Activated CD8-positive, alpha-beta memory T cell treated with anti-CD3 and anti-CD28 coated beads for 1 hour (primary cell): ENCODE measurements around the gene TMEM95.
"Not testable (repeated sequence)": the region's sequence is repeated elsewhere in the genome, so short reads cannot be mapped to it uniquely, and the experiment has no call there.

Experiments used
- DNase-seq, 2 donors: peaks; one replicate each; pipeline ENCODE4 v3.0.0-alpha.2; 2020; ENCODE audit warnings: low read depth in 1 of 2; ENCODE audit errors: extremely low read depth in 1 of 2

Gene TMEM95

GRCh38 chr17:7323731-7324437, 31.1 kb upstream of the TMEM95 start:
- peak in 1 of 2 donors; percentile 56 for DNase-seq

GRCh38 chr17:7324438-7324779, 30.5 kb upstream of the TMEM95 start:
- no peak for DNase-seq

DNA sequence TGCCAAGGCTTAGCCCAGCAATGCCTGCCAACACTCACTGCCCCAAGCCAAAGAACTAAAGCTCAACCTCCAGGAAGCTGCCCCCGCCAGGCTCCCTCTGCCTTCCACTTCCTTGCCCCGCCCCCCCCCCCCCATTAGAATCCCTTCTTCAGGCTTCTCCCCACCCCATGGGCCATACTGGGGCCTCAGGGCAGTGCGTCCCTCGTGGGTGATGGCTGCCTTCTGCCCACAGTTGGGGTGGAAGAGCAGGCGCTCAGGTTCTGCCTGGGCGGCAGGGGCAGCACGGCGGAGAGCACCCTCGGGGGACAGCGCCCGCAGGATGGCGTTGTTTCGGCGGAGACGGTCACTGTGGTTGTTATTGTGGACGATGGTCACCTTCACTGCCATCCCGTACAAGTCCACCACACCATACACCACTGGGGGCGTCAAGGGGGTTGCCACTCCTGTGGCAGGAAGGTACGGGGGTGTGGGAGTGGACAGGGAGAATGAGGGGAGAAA, 29.9 kb upstream of the TMEM95 start:
- no peak for DNase-seq

- no peak for DNase-seq
Measured at GRCh38 chr17:7326186-7326585, 28.8 kb upstream of the TMEM95 start.

DNA sequence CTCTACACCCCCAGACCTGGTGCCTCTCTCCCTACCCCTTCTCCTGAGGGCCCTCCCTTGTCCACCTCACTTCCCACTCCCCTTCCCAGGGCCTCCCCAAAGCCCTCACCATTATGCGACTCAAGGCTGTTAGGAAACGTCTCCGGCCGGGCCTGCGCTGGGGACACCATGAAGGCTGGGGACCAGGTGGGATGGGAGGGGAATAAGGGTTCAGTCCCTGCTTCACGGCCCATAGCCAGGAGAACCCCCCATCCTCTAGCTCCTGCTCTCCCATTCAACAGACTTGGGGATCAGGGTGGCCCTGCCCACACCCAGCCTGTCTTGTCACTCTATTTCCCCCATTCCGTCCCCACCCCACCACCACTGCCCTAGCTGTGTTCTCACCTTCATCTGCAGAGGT, 27.9 kb upstream of the TMEM95 start:
- DNase-seq = no peak

DNA sequence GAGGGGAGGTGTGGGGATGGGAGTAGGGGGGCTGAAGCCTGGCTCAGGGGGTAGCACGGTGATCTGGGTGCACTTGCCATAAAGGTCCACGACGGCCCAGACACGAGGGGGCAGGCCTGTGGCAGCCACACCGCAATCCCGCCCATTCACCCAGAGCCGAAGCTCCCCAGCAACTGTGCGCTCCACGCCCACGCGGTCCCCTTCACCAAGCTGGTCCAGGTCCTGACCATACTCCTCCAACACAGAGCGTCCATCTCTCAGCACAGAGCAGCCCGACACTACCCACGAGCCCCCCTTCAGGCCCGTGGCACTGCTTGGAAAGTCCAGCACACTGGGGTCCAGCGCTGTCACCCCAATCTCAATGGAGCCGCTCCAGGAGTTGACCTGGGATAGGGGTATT, 27.5 kb upstream of the TMEM95 start:
- no peak for DNase-seq

DNA sequence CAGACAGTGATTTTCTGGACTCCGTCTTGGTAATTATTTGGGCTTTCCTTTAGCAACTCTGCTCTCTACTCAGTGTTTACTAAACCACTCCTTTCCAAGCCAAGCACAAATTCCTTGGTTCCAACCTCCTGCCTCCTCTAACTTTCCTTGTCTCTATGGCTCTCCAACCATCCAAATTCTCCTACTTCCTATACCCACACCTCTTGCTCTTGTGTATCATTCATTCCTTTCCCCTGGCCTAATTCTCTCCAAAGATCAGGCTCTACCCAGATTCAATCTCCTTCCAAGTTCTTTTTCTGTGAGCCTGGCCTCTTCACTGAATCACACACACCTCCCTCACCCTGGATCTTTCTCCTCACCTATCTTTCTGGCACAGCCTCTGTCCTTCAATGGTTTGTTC, 26.9 kb upstream of the TMEM95 start:
- DNase-seq = no peak

- DNase-seq = no peak
Measured at GRCh38 chr17:7328840-7329373, 26.0 kb upstream of the TMEM95 start, which contains the start of gene NEURL4. NEURL4 (minus strand) TSS chr17:7329335; CDS start chr17:7329312, 23 bp downstream.

- DNase-seq = peak; percentile 91
Measured at GRCh38 chr17:7329374-7329996, 25.5 kb upstream of the TMEM95 start.

- peak in 1 of 2 donors; percentile 64 for DNase-seq
Measured at GRCh38 chr17:7329997-7330637, 24.8 kb upstream of the TMEM95 start.

DNA sequence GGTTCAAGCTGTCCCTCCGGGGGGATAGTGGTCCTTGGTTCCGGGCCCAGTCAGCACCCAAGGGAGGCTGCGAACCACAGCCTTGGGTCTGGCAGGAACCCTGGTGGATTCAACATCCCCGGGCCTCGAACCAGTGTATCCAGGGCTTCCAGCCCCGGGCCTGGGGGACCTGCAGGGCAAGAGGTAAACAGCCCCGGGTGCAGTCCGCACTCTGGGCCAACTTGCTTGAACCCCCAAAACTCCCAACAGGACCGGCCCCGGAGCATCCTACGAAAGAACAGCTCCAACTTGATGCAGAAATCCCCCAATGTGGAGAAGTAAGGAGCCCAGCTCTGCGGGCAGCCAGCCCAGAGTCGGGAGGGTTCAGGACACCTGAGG, 24.3 kb upstream of the TMEM95 start:
- no peak for DNase-seq

GRCh38 chr17:7332111-7332510, 22.8 kb upstream of the TMEM95 start:
- no peak for DNase-seq

GRCh38 chr17:7332600-7333069, 22.3 kb upstream of the TMEM95 start:
- DNase-seq = not testable (repeated sequence)

DNA sequence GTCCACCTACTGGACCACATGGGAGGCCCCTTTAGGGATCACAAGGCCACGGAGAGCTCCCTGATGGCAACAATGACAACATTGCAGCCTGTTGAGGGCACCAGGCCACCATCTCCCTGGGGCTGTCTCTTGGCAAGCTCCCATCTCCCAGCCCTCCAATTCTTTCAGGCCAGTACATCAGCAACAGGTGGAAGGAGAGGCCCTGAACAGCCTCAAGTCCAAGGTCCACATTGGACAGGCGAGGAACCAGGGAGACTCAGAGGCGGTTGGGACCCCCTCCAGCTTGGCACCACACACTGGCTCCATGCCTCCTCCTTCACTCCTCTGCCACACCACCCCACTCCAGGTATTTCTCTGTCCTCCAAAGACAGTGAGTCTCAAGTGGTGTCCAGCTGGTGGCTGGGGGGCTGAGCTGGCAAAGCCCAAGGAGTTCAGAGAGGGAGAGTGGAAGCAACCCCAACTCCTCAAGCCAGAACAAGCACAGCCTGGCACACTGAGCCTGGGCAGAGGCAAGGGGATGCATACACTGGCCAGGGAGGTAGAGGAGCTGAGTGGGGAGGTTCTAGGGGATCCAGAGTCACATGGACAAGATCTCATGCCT, 19.9 kb upstream of the TMEM95 start:
- DNase-seq = no peak

DNA sequence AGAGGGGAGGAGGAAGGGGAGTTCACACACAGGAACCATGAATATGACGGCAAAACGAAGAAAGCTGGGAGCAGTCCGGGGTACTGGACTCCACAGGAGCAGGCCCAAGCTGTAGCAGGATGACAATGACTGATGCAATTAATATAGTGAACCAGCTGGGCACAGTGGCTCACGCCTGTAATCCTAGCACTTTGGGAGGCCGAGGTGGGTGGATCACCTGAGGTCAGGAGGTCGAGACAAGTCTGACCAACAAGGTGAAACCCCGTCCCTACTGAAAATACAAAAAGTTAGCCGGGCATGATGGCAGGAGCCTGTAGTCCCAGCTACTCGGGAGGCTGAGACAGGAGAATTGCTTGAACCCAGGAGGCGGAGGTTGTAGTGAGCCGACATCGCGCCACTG, 19.2 kb upstream of the TMEM95 start:
- DNase-seq = not testable (repeated sequence)

DNA sequence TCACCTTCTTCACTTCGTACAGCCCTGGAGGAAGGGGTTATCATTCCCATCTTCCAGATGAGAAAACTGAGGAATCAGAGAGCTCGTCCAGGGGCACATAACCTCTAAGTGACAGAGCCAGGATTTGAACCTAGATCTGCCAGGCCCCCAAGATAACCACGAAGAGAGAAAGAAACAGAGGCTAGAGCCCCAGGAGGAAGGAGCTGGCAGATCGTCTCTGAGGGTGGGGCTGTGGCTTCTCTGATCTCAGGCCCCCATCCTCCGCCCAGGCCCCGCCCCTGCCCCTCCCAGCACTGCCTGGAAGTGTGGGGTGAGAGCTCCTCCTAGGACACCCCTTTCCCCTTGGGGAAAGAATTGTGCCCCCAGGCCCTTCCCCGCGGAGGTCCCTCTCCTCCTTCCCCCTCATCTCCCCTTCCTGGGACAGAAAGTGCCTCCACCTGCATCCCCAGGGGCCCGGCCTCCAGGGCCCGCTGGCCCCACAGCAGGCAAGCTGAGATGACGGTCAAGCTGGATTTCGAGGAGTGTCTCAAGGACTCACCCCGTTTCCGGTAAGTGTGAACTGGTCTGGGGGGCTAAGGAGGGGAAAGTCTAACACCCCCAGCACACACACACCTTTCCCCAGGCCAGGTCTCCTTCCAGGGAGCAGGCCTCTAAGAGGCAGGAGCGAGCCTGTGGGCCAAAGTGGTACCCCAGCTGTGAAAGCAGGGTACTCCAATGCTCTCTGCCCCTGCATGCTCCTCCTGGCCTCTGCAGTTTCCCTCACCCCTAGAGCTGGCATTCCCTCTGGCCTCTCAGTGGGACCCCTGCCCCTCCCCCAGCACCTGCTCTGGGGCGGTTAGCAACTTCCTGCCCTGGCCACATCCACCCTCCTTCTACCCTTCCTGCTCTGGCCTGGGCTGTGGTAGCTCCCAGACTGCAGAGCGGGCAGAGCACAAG, 18.4 kb upstream of the TMEM95 start, which contains the start of gene ACAP1:
TSS of gene ACAP1 (plus strand) at position 290 of the 936 bp plus-strand sequence. CDS start at position 496, 206 bp downstream.
- DNase-seq = peak; percentile 70 to 81

DNA sequence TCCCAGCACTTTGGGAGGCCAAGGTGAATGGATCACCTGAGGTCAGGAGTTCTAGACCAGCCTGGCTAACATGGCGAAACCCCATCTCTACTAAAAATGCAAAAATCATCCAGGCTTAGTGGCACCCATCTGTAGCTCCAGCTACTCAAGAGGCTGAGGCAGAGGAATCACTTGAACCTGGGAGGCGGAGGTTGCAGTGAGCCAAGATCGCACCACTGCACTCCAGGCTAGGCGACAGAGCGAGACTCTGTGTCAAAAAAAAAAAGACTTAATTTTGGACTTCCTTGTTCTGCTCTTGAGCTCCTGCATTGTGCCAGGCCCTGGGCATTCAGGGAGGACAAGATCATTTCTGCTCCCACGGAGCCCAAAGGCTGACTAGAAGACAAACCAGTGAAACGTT, 17.4 kb upstream of the TMEM95 start:
- not testable (repeated sequence) for DNase-seq

DNA sequence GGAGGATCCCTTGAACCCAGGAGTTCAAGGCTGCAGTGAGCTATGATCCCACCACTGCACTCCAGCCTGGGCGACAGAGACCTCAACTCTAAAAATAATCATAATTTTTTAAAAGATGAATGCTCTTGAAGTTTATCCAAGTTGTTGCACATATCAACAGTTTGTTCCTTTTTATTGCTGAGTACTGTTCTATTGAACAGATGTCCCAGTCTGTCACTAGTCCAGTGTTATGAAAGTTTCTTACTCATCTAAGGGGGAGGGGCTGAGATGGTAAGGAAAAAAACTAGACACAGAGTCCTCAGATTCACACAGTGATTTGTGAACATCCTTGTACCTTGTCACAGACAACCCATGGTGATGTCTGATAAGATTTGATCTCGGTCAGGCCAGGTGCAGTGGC, 14.8 kb upstream of the TMEM95 start:
- no peak for DNase-seq

- no peak for DNase-seq
Measured at GRCh38 chr17:7341842-7342241, 13.1 kb upstream of the TMEM95 start.

DNA sequence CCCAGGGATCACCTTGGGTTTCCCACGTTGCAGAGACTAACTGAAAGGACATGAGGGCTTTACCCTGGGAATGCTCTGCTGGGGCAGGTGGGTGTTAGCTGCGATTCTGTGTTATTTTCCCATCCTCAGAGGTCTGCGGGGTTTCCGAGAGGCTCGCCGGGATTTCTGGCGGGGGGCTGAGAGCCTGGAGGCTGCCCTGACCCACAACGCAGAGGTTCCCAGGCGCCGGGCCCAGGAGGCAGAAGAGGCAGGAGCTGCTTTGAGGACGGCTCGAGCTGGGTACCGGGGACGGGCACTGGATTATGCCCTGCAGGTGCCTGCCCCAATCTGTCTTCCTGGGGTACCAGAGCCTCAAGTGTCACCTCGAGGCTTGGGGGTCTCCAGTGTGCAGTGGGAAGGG, 11.7 kb upstream of the TMEM95 start:
- DNase-seq = no peak
